Endothelial cell of umbilical vein (primary cell): Measurements from ENCODE around the gene LIPI. TPM values are rescaled to one million over a fixed set of nuclear protein-coding genes. Genes with fewer than 3 reads are reported as not detected.

Source experiments
- BruUV-seq: library from RNA; stranded (reverse); fragments of 400-500 nt; replicated peaks from 2 replicates; lab custom pipeline; 2021; lab: Mats Ljungman, UMichigan
- CTCF ChIA-PET: fragments of 300-600, 350-600 bp; sonication (Branson Sonifier 250); formaldehyde crosslinking; loops from one replicate; lab custom pipeline; 2021; ENCODE audit warnings: antibody characterized with exemption, inconsistent platforms; lab: Charles Lee
- POLR2A ChIA-PET: fragments of 300-600, 350-600 bp; sonication (Branson Sonifier 250); formaldehyde crosslinking; loops from one replicate; lab custom pipeline; 2021; ENCODE audit warnings: antibody characterized with exemption, inconsistent platforms; lab: Charles Lee
- DNase-seq: peaks from one replicate; pipeline ENCODE4 v3.0.0-alpha.2; 2011; ENCODE audit warnings: low read depth, low spot score
- FAIRE-seq: peaks from 2 replicates; lab custom pipeline; 2011; peaks lifted over from hg19 to GRCh38; lab: Jason Lieb, UNC
- H2AFZ ChIP-seq: 2 replicates; pipeline ENCODE4 v1.6.0; 2012; ENCODE audit warnings: low read depth, low read length, control low read depth, inconsistent platforms
- H3K27ac ChIP-seq: 2 replicates; pipeline ENCODE4 v1.5.1; 2011; ENCODE audit warnings: low read depth, mild to moderate bottlenecking, control low read depth, low read length, moderate library complexity; ENCODE audit not compliant: insufficient read depth
- H3K27me3 ChIP-seq, 2 experiments: 2 replicates each; pipeline versions ENCODE4 v1.6.0 to v1.6.1; 2011; ENCODE audit warnings: low read length in 2 of 2, mixed read lengths in 1 of 2; ENCODE audit not compliant: control insufficient read depth in 2 of 2, insufficient read depth in 2 of 2
- H3K36me3 ChIP-seq, 2 experiments: 2 replicates in 1 of 2; 3 replicates in 1 of 2; pipeline ENCODE4 v1.5.1; 2011; ENCODE audit warnings: low read length in 2 of 2, mild to moderate bottlenecking in 1 of 2, moderate library complexity in 1 of 2; ENCODE audit not compliant: control insufficient read depth in 2 of 2, insufficient read depth in 2 of 2; ENCODE audit errors: extremely low read depth in 1 of 2
- H3K4me1 ChIP-seq: 3 replicates; pipeline ENCODE4 v1.5.1; 2011; ENCODE audit warnings: mild to moderate bottlenecking, low read length; ENCODE audit not compliant: control insufficient read depth, insufficient read depth; ENCODE audit errors: extremely low read depth
- H3K4me2 ChIP-seq: 2 replicates; pipeline ENCODE4 v1.6.1; 2011; ENCODE audit warnings: low read length, control low read depth, mixed read lengths; ENCODE audit not compliant: insufficient read depth
- H3K4me3 ChIP-seq, 3 experiments: fragments of 200-600 bp in 1 of 3; sonication (generic), shearing (Covaris generic) in 1 of 3; replicated peaks in 1 of 3; 2 replicates each; pipeline ENCODE4 v1.5.1; 2011 to 2016; ENCODE audit warnings: control low read depth in 3 of 3, low read length in 3 of 3, mild to moderate bottlenecking in 2 of 3, inconsistent platforms in 1 of 3, low read depth in 1 of 3, moderate library complexity in 1 of 3; ENCODE audit not compliant: insufficient read depth in 1 of 3
- H3K79me2 ChIP-seq: 2 replicates; pipeline ENCODE4 v1.6.0; 2012; ENCODE audit warnings: low read length, inconsistent platforms; ENCODE audit not compliant: control insufficient read depth, insufficient read depth
- H3K9ac ChIP-seq: replicated peaks from 2 replicates; pipeline ENCODE3; 2011; ENCODE audit warnings: low read length, control low read depth; ENCODE audit not compliant: insufficient read depth; ENCODE audit errors: extremely low read depth
- H3K9me1 ChIP-seq: replicated peaks from 3 replicates; pipeline ENCODE4 v1.6.0; 2011; ENCODE audit warnings: mild to moderate bottlenecking, low read length; ENCODE audit not compliant: control insufficient read depth, insufficient read depth; ENCODE audit errors: extremely low read depth
- H3K9me3 ChIP-seq: replicated peaks from 2 replicates; pipeline ENCODE4 v1.5.1; 2012; ENCODE audit warnings: low read length, inconsistent platforms; ENCODE audit not compliant: control insufficient read depth, insufficient read depth
- H4K20me1 ChIP-seq: replicated peaks from 2 replicates; pipeline ENCODE3; 2011; ENCODE audit warnings: mild to moderate bottlenecking, low read length; ENCODE audit not compliant: control insufficient read depth, insufficient read depth; ENCODE audit errors: extremely low read depth
- CTCF ChIP-seq, 2 donors: IDR thresholded peaks; 1 replicate in 1 of 2; 2 replicates in 1 of 2; pipeline ENCODE4 v1.5.1; 2011; ENCODE audit warnings: low read length in 2 of 2, mild to moderate bottlenecking in 2 of 2, moderate library complexity in 2 of 2, control low read depth in 1 of 2, inconsistent platforms in 1 of 2, low read depth in 1 of 2; ENCODE audit not compliant: insufficient read depth in 1 of 2; ENCODE audit errors: extremely low read depth in 1 of 2
- EZH2 ChIP-seq: IDR thresholded peaks from 2 replicates; pipeline ENCODE4 v1.6.1; 2012; ENCODE audit warnings: borderline replicate concordance, low read depth, mild to moderate bottlenecking, moderate library complexity, low read length, inconsistent platforms; ENCODE audit not compliant: severe bottlenecking
- FOS ChIP-seq: IDR thresholded peaks from 2 replicates; pipeline ENCODE4 v1.6.1; 2011; ENCODE audit warnings: mild to moderate bottlenecking, low read length, moderate library complexity, borderline replicate concordance; ENCODE audit not compliant: insufficient read depth
- GATA2 ChIP-seq: IDR thresholded peaks from 2 replicates; pipeline ENCODE4 v1.7.0; 2011; ENCODE audit warnings: low read depth, mild to moderate bottlenecking, moderate library complexity, mixed read lengths, low read length; ENCODE audit not compliant: insufficient read length, insufficient read depth
- JUN ChIP-seq: IDR thresholded peaks from 2 replicates; pipeline ENCODE4 v1.6.1; 2011; ENCODE audit warnings: borderline replicate concordance, low read depth; ENCODE audit not compliant: insufficient read length, insufficient read depth
- MAX ChIP-seq: IDR thresholded peaks from 2 replicates; pipeline ENCODE4 v1.6.1; 2011; ENCODE audit not compliant: insufficient read depth, insufficient read length
- MYC ChIP-seq: IDR thresholded peaks from one replicate; pipeline ENCODE4 v1.6.1; 2011; ENCODE audit warnings: mild to moderate bottlenecking, low read depth, low read length
- POLR2A ChIP-seq: IDR thresholded peaks from 2 replicates; pipeline ENCODE4 v1.6.1; 2012; ENCODE audit warnings: low read depth, mild to moderate bottlenecking, control low read depth, low read length
- POLR2AphosphoS5 ChIP-seq: IDR thresholded peaks from 2 replicates; pipeline ENCODE4 v1.6.1; 2012; ENCODE audit warnings: low read depth, mild to moderate bottlenecking, control low read depth, low read length, moderate library complexity; ENCODE audit not compliant: insufficient read depth
- dilution Hi-C: fragments of 300-500 bp; cut with MboI; formaldehyde crosslinking; loops from one replicate; pipeline ENCODE4 v1.15.0; 2019; ENCODE audit warnings: low sequenced_read_pairs; ENCODE audit not compliant: extremely low pct_ligation_motif_present
- intact Hi-C: fragments of 100-400 bp; cut with micrococcal nuclease; formaldehyde crosslinking; loops from one replicate; pipeline ENCODE4 v1.10.0; 2022
- polyA plus RNA-seq, 4 experiments: library from polyadenylated mRNA; depleted of rRNA in 3 of 4; stranded (reverse) in 3 of 4; unstranded in 1 of 4; fragments of >200 nt; gene quantifications; 2 replicates each; pipeline versions ENCODE4 v1.2.1 to v1.2.3, GENCODE V29; 2011 to 2012; ENCODE audit warnings: missing spikeins in 1 of 4
- total RNA-seq: library from RNA; stranded (reverse); gene quantifications from 2 replicates; pipeline ENCODE4 v1.2.3, GENCODE V29; 2021

LIPI gene
- total and polyA plus RNA-seq, 2 donors (not counting 3 experiments of a cell fraction or from before 2014, with no cell fraction given): not detected

- no peak for FAIRE-seq
- H3K4me3 ChIP-seq: no peak overlapping the region
- no peaks in the 10 kb centered on the region for H4K20me1 ChIP-seq
- H3K36me3 ChIP-seq: no peaks in the 10 kb centered on the region
- H3K9me1 ChIP-seq: no peaks in the 10 kb centered on the region
- TF ChIP-seq EZH2 (no peak), POLR2AphosphoS5 (no peak), FOS (no peak), POLR2A (no peak), GATA2 (no peak), MYC (no peak)
- ChIA-PET POLR2A (no interaction called here), CTCF (no interaction called here)
- DNase-seq: no peak
- no peak overlapping the region for H2AFZ ChIP-seq
- H3K27me3 ChIP-seq: no peaks in the 10 kb centered on the region
- dilution Hi-C loops (no loop called here), intact Hi-C loops (no loop called here)
- H3K9ac ChIP-seq: no peak overlapping the region
- H3K79me2 ChIP-seq: no peaks in the 10 kb centered on the region
- H3K27ac ChIP-seq: no peak overlapping the region
- peaks cover 2% of the 10 kb centered on the region for H3K9me3 ChIP-seq
- no TSS peak for BruUV-seq
- no peak overlapping the region for H3K4me2 ChIP-seq
- H3K4me1 ChIP-seq: no peaks in the 10 kb centered on the region
These were observed 18.6 kb upstream of the LIPI start for GRCh38 chr21:14229399-14229798.

- BruUV-seq: no TSS peak
These were observed 12.6 kb upstream of the LIPI start for GRCh38 chr21:14223365-14223764.

More at GRCh38 chr21:14223365-14223764, 12.6 kb upstream of the LIPI start:
- H3K36me3 ChIP-seq: no peaks in the 10 kb centered on the region
- CTCF ChIA-PET: no interaction called here
- intact Hi-C loops: no loop called here
- no peaks in the 10 kb centered on the region for H3K27me3 ChIP-seq
- no peaks in the 10 kb centered on the region for H4K20me1 ChIP-seq
- no peak overlapping the region for H3K4me3 ChIP-seq
- POLR2A ChIA-PET: no interaction called here
- no peak for TF ChIP-seq EZH2
- TF ChIP-seq POLR2AphosphoS5: no peak
- TF ChIP-seq CTCF (IDR thresholded peaks at IDR 0.05; ENCODE audit: extremely low read depth in 1 of 2, insufficient read depth in 1 of 2, low read depth in 1 of 2, low read length in 2 of 2): no peak
- no peak for TF ChIP-seq GATA2
- no peak for TF ChIP-seq JUN
- no peak for TF ChIP-seq POLR2A
- TF ChIP-seq MAX: no peak
- TF ChIP-seq FOS: no peak
- no peak for TF ChIP-seq MYC
- no peaks in the 10 kb centered on the region for H3K9me1 ChIP-seq
- no peaks in the 10 kb centered on the region for H3K79me2 ChIP-seq
- no peak overlapping the region for H2AFZ ChIP-seq
- no peak overlapping the region for H3K4me2 ChIP-seq
- DNase-seq: no peak
- H3K9me3 ChIP-seq: no peaks in the 10 kb centered on the region
- H3K4me1 ChIP-seq: no peaks in the 10 kb centered on the region
- dilution Hi-C loops: no loop called here
- no peak overlapping the region for H3K9ac ChIP-seq
- no peak for FAIRE-seq
- H3K27ac ChIP-seq: no peak overlapping the region
